Ovary (tissue), 10 donors: ENCODE results near the gene AKNAD1. TPM values are rescaled to one million over a fixed set of nuclear protein-coding genes. Genes with fewer than 3 reads are reported as not detected.

Experiments used
- DNase-seq, 5 donors: peaks; one replicate each; pipeline ENCODE4 v3.0.0-alpha.2; 2019 to 2020
- H3K27ac ChIP-seq, 2 donors: fragments of 200-600 bp; one replicate each; pipeline versions ENCODE4 v1.5.1 to v1.8.0; 2019 to 2022
- H3K27me3 ChIP-seq: fragments of 200-600 bp; one replicate; pipeline ENCODE4 v1.8.0; 2022
- H3K36me3 ChIP-seq: fragments of 200-600 bp; sonication (generic); one replicate; pipeline ENCODE4 v1.5.1; 2019
- H3K4me1 ChIP-seq: one replicate; pipeline ENCODE4 v1.8.1; 2013; ENCODE audit warnings: mild to moderate bottlenecking, moderate library complexity; ENCODE audit not compliant: insufficient read depth
- H3K4me3 ChIP-seq: fragments of 200-600 bp; sonication (generic); one replicate; pipeline ENCODE4 v1.5.1; 2017
- H3K9me3 ChIP-seq, 2 donors: fragments of 200-600 bp in 1 of 2; sonication (generic) in 1 of 2; one replicate each; pipeline versions ENCODE4 v1.5.1 to v1.8.1; 2013 to 2019; ENCODE audit warnings: mild to moderate bottlenecking in 1 of 2, moderate library complexity in 1 of 2
- EP300 ChIP-seq: sonication (generic); formaldehyde crosslinking; IDR thresholded peaks from one replicate; pipeline ENCODE4 v1.6.1; 2017; ENCODE audit warnings: antibody characterized with exemption
- POLR2A ChIP-seq: fragments of 450-650 bp; IDR thresholded peaks from one replicate; pipeline ENCODE4 v1.6.1; 2017; ENCODE audit warnings: antibody characterized with exemption, mild to moderate bottlenecking, moderate library complexity
- WGBS, 3 donors: extraction: QIAGEN DNeasy Blood & Tissue Kit in 1 of 3; methylation state at CpG; one replicate each; pipeline versions ENCODE4 v1.1.5 to v1.1.7; 2013 to 2017; 5-methylcytosine and 5-hydroxymethylcytosine counted together
- intact Hi-C, 4 donors: fragments of 100-400 bp; cut with DNase I; formaldehyde crosslinking; loops; one replicate each; pipeline versions ENCODE4 v1.11.0 to v1.15.1; 2022 to 2023
- long read RNA-seq, 3 donors: library from polyadenylated mRNA in 2 of 3; unstranded in 2 of 3; transcript quantifications; one replicate each; pipeline ENCODE4 v2.0.0 and lab custom pipeline, GENCODE V29; 2021 to 2026
- polyA plus RNA-seq, 2 donors: library from polyadenylated mRNA; stranded (reverse); fragments of 200-250 nt in 1 of 2; fragments of 350-450 nt in 1 of 2; fragmentation: Illumina TruSeq in 1 of 2; extraction: RNeasy Lipid Tissue Mini Kit (QIAGEN cat#74804) in 1 of 2; gene quantifications; one replicate each; pipeline ENCODE4 v1.2.3, GENCODE V29; 2013 to 2014
- total RNA-seq, 7 donors: library from RNA; depleted of rRNA in 2 of 7; stranded (reverse); fragments of >200 nt in 2 of 7; fragmentation: NEBNext Ultra II Directional in 3 of 7; extraction: Animal tissue kit (Norgen Biotek cat#: 25700) in 3 of 7; gene quantifications; one replicate each; pipeline versions ENCODE4 v1.1.0 to v1.2.4, GENCODE V29; 2016 to 2023
- TF ChIP-seq, protein P1 (sequence below), 3 donors: fragments of 450-650 bp in 2 of 3; fragments of 200-600 bp in 1 of 3; IDR thresholded peaks; one replicate each; pipeline versions ENCODE4 v1.5.1 to v1.8.0; 2016 to 2022; ENCODE audit warnings: antibody characterized with exemption in 3 of 3, mild to moderate bottlenecking in 1 of 3
- donor health status: DM: no; HTN: no; CAD: no; lungs with moderate emphysema.
- donor health status: DM: no; HTN: no; CAD: no.
- donor health status: Bipolar disorder and iron deficiency.
- donor health status: DM: yes; HTN: yes; CAD: no.
- donor health status: DM: no; HTN: no; CAD: no.
- donor health status: DM: yes; HTN: yes; CAD: no.

Gene AKNAD1, protein sequence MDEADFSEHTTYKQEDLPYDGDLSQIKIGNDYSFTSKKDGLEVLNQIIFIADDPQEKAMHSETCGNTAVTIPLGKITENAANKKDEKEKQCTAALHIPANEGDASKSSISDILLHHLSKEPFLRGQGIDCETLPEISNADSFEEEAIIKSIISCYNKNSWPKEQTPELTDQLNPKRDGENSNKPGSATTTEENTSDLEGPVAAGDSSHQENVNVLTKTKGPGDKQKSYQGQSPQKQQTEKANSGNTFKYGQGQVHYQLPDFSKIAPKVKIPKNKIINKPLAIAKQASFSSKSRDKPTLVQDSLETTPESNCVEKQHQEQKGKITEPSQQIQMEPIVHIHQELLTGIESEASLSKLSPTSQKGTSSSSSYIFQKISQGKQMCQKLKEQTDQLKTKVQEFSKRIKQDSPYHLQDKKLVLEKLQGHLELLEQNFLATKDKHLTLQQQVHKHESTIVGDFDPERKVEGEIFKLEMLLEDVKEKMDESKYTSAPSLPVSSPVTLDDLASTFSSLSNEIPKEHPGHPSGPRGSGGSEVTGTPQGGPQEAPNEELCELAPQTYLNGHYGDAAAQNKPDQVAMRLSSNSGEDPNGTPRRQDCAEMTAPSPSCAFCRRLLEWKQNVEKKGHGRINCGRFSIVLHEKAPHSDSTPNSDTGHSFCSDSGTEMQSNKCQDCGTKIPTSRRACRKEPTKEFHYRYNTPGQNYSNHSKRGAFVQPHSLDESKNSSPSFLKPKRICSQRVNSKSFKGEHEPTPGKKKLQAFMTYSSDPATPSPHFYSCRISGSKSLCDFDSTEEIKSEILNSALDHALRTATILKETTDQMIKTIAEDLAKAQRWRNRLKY
- total RNA-seq (not detected), polyA plus RNA-seq (under 1 TPM; 0.08 to 0.20 TPM)
- long read RNA-seq, donor 1: 0 reads
- long read RNA-seq, donor 2: 0 reads
- long read RNA-seq, donor 3: 0 reads

DNA sequence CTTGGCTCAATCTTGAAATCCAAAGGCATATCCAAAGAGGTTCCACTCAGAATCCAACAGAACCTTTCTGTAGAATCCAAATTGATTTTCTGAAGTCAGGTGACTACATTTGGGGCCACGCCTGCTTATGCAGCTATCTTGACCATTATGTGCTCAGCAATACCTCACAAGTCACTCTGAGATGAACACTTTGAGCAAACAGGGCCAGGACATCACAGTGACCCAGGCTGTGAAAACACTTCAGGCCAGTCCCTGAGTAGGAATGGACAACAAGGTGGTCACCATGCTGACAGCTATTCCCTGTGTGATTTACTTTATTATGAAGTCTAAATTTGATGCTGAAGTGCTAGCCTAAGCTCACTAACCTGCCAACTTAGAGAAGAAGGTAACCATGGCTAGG lies at the start of gene AKNAD1:
Gene AKNAD1, minus strand, starts transcription at position 101 of the 400 bp plus-strand sequence. CDS start 4,430 bp downstream, outside the sequence.
- H3K4me1 ChIP-seq: no peaks in the 10 kb centered on the region
- 72 to 88% (median 81%) methylated on average over 1 of the region's 1 CpG for WGBS, 3 donors
- TF ChIP-seq EP300 (no peak), POLR2A (no peak)
- TF ChIP-seq, protein P1, sequence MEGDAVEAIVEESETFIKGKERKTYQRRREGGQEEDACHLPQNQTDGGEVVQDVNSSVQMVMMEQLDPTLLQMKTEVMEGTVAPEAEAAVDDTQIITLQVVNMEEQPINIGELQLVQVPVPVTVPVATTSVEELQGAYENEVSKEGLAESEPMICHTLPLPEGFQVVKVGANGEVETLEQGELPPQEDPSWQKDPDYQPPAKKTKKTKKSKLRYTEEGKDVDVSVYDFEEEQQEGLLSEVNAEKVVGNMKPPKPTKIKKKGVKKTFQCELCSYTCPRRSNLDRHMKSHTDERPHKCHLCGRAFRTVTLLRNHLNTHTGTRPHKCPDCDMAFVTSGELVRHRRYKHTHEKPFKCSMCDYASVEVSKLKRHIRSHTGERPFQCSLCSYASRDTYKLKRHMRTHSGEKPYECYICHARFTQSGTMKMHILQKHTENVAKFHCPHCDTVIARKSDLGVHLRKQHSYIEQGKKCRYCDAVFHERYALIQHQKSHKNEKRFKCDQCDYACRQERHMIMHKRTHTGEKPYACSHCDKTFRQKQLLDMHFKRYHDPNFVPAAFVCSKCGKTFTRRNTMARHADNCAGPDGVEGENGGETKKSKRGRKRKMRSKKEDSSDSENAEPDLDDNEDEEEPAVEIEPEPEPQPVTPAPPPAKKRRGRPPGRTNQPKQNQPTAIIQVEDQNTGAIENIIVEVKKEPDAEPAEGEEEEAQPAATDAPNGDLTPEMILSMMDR (IDR thresholded peaks at IDR 0.05): no peak
- H3K36me3 ChIP-seq: no peaks in the 10 kb centered on the region
- no peak within 1 kb of the TSS for H3K4me3 ChIP-seq
- no peak within 1 kb of the TSS for H3K27ac ChIP-seq
- intact Hi-C loops: no loop called here
- no peaks in the 10 kb centered on the region for H3K9me3 ChIP-seq
- H3K27me3 ChIP-seq: no peaks in the 10 kb centered on the region
- DNase-seq: no peak

DNA sequence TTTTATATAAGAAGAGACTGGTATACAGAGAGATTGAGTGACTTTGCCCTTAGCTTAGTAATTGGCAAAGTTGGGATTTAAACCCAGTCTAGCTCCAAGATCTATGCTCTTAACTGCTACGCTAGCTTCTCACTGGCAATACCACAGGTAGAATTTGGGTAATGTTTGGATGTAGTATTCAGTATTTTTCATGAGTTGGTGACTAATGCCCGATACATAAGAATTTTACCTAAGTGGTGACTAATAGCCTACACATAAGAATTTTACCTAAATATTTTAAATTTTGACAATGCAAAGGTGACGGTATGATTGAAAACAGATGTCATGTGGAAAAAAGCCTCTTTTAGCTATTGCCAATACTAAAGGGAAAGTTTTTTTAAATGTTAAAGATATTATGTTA lies 44.2 kb upstream of the AKNAD1 start:
- WGBS, 3 donors: 93 to 96% (median 95%) methylated on average over 3 of the region's 3 CpGs
- TF ChIP-seq EP300 (no peak), POLR2A (no peak)
- TF ChIP-seq, protein P1 (IDR thresholded peaks at IDR 0.05): no peak
- no peaks in the 10 kb centered on the region for H3K4me1 ChIP-seq
- no peak overlapping the region for H3K4me3 ChIP-seq
- no peaks in the 10 kb centered on the region for H3K27me3 ChIP-seq
- DNase-seq: no peak
- no peak overlapping the region for H3K27ac ChIP-seq
- intact Hi-C loops: no loop called here
- no peaks in the 10 kb centered on the region for H3K9me3 ChIP-seq
- H3K36me3 ChIP-seq: no peaks in the 10 kb centered on the region

DNA sequence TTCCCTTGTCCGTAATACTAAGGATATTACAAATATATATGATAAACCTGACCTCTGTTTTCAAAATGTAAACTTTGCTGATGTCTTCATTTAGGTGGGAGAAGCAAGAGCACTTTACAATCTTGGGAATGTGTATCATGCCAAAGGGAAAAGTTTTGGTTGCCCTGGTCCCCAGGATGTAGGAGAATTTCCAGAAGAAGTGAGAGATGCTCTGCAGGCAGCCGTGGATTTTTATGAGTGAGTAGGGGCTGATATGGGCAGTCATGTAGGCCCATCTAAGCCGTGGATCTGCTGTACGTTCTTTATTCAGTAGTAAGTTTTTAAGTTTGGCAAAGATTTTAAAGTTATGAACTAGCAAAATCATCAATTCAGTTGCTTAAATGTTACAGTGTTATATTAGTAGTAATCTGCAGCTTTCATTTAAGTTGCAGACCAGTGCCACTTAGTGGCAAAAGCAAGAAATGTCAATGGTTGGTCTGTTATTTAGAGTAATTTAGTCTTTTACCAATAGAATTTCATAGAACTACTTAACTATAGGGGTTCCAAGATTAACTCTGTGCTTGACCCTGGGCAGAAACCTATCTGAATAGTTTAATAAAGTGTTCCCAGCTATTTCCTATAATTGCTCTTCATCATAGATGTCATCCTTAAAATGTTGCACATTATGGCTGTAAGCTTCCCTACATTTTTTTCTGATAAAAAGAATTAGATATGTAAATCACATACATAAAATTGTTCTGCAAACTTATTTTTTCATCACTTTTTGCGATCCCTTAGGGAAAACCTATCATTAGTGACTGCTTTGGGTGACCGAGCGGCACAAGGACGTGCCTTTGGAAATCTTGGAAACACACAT lies 41.2 kb upstream of the AKNAD1 start:
- WGBS, 3 donors: 59 to 61% (median 60%) methylated on average over 8 of the region's 8 CpGs
- no peaks in the 10 kb centered on the region for H3K9me3 ChIP-seq
- H3K36me3 ChIP-seq: no peaks in the 10 kb centered on the region
- H3K27me3 ChIP-seq: no peaks in the 10 kb centered on the region
- no peak overlapping the region for H3K27ac ChIP-seq
- no peak overlapping the region for H3K4me3 ChIP-seq
- no peaks in the 10 kb centered on the region for H3K4me1 ChIP-seq
- TF ChIP-seq, protein P1 (IDR thresholded peaks at IDR 0.05): peak; percentile 54 to 78 (median 71)
- TF ChIP-seq POLR2A (no peak), EP300 (no peak)
- DNase-seq: peak in 1 of 5 donors; percentile 45
- intact Hi-C loops: loop anchor here in 3 of 4 donors (5.0 to 10.0 kb wide), 3 partner anchors 63 to 383 kb away; no protein-coding TSS in a partner anchor
